DND-41 (cell line): ENCODE data around the gene BTBD3.

ENCODE experiments used
- EZH2 ChIP-seq: IDR thresholded peaks from 3 replicates; pipeline ENCODE4 v1.6.1; 2012; ENCODE audit warnings: borderline replicate concordance, low read depth, mild to moderate bottlenecking, moderate library complexity, low read length, inconsistent platforms; ENCODE audit not compliant: severe bottlenecking
- TF ChIP-seq, protein P1 (sequence below): IDR thresholded peaks from 2 replicates; pipeline ENCODE4 v1.5.1; 2012; ENCODE audit warnings: borderline replicate concordance, low read length, moderate library complexity, mild to moderate bottlenecking; ENCODE audit not compliant: poor library complexity, severe bottlenecking; ENCODE audit errors: extremely low read depth

DNA sequence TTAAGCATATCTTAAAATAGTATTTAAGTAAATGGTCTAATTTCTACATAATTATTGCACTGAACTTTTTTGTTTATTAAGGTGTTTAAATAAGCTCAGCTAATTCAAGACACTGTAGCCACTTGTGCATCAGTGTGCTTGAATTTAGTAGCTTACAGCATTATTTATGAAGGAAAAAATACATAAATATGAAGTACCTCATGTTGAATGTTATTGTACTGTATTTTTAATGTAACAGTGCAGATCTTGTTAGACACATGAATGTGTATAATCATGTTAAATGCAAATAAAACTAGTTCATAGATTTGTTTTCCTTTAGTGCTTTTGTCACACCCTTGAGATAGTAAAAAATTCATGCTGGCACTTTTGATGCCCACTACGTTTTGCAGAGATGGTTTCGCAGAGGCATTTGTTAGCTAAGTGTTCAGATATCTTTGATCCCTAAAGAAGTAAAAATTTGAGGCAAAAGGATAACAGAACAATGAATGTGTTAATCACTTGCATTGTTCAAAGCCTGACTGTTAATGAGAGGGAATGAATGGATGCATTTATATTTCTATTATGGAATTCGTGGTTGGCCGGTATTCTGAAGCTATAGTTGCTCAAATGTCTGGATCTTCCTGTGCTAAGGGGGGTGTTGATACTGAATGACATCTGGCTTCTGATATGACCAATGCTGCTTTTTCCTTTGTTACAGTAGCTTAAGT lies 8.8 kb downstream of the BTBD3 start:
- TF ChIP-seq, protein P1, sequence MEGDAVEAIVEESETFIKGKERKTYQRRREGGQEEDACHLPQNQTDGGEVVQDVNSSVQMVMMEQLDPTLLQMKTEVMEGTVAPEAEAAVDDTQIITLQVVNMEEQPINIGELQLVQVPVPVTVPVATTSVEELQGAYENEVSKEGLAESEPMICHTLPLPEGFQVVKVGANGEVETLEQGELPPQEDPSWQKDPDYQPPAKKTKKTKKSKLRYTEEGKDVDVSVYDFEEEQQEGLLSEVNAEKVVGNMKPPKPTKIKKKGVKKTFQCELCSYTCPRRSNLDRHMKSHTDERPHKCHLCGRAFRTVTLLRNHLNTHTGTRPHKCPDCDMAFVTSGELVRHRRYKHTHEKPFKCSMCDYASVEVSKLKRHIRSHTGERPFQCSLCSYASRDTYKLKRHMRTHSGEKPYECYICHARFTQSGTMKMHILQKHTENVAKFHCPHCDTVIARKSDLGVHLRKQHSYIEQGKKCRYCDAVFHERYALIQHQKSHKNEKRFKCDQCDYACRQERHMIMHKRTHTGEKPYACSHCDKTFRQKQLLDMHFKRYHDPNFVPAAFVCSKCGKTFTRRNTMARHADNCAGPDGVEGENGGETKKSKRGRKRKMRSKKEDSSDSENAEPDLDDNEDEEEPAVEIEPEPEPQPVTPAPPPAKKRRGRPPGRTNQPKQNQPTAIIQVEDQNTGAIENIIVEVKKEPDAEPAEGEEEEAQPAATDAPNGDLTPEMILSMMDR, result no peak
- no peak for TF ChIP-seq EZH2
